Loucy (cell line): Measurements from ENCODE around the gene PLCH1.

ENCODE experiments used
- H2AFZ ChIP-seq: fragments of 200-600 bp; sonication (generic); 2 replicates; pipeline ENCODE4 v1.6.0; 2016; ENCODE audit warnings: antibody characterized with exemption, mild to moderate bottlenecking, low read length, moderate library complexity
- H3F3A ChIP-seq: fragments of 200-600 bp; 2 replicates; pipeline ENCODE4 v1.6.0; 2016; ENCODE audit warnings: antibody characterized with exemption, low read depth, mild to moderate bottlenecking
- H3K27me3 ChIP-seq: fragments of 200-600 bp; sonication (generic); 2 replicates; pipeline ENCODE4 v1.6.1; 2014; ENCODE audit warnings: low read length, mild to moderate bottlenecking; ENCODE audit not compliant: insufficient read depth, poor library complexity, severe bottlenecking
- H3K36me3 ChIP-seq: fragments of 200-600 bp; sonication (generic); 2 replicates; pipeline ENCODE4 v1.6.1; 2016; ENCODE audit warnings: low read length; ENCODE audit not compliant: insufficient read depth
- H3K4me1 ChIP-seq: fragments of 200-600 bp; sonication (generic); 2 replicates; pipeline ENCODE4 v1.5.1; 2014; ENCODE audit warnings: low read length, mild to moderate bottlenecking; ENCODE audit not compliant: insufficient read depth, poor library complexity, severe bottlenecking
- H3K4me2 ChIP-seq: fragments of 200-600 bp; sonication (generic); 2 replicates; pipeline ENCODE4 v1.6.0; 2014; ENCODE audit warnings: antibody characterized with exemption, low read length, low read depth, mild to moderate bottlenecking; ENCODE audit not compliant: poor library complexity, severe bottlenecking
- H3K4me3 ChIP-seq: fragments of 200-600 bp; sonication (generic); 2 replicates; pipeline ENCODE4 v1.5.1; 2014; ENCODE audit warnings: low read length, mild to moderate bottlenecking, mixed read lengths; ENCODE audit not compliant: poor library complexity, severe bottlenecking
- H3K79me2 ChIP-seq: fragments of 200-600 bp; sonication (generic); 2 replicates; pipeline ENCODE4 v1.6.1; 2014; ENCODE audit warnings: low read length; ENCODE audit not compliant: insufficient read depth
- H3K9ac ChIP-seq: fragments of 200-600 bp; sonication (generic); 2 replicates; pipeline ENCODE4 v1.6.0; 2014; ENCODE audit warnings: mild to moderate bottlenecking, low read depth, low read length, moderate library complexity; ENCODE audit not compliant: poor library complexity, severe bottlenecking
- H3K9me2 ChIP-seq: fragments of 200-600 bp; sonication (generic); replicated peaks from 2 replicates; pipeline ENCODE4 v1.6.1; 2016; ENCODE audit warnings: low read depth, low read length, mixed read lengths
- H3K9me3 ChIP-seq: fragments of 200-600 bp; sonication (generic); 2 replicates; pipeline ENCODE4 v1.6.1; 2014; ENCODE audit warnings: mild to moderate bottlenecking, antibody characterized with exemption, low read length, low read depth; ENCODE audit not compliant: insufficient read depth
- H4K20me1 ChIP-seq: fragments of 200-600 bp; sonication (generic); 2 replicates; pipeline ENCODE4 v1.6.0; 2014; ENCODE audit warnings: antibody characterized with exemption, low read length, mild to moderate bottlenecking; ENCODE audit not compliant: insufficient read depth, poor library complexity, severe bottlenecking
- EZH2phosphoT487 ChIP-seq: fragments of 200-600 bp; IDR thresholded peaks from 2 replicates; pipeline ENCODE4 v1.6.1; 2018; ENCODE audit warnings: antibody characterized with exemption, mild to moderate bottlenecking, moderate library complexity, borderline replicate concordance
- TF ChIP-seq, protein P1 (sequence below): fragments of 200-600 bp; sonication (generic); conservative IDR thresholded peaks from 2 replicates; pipeline ENCODE4 v1.5.1; 2014; ENCODE audit warnings: mild to moderate bottlenecking, antibody characterized with exemption, low read length

PLCH1 gene

DNA sequence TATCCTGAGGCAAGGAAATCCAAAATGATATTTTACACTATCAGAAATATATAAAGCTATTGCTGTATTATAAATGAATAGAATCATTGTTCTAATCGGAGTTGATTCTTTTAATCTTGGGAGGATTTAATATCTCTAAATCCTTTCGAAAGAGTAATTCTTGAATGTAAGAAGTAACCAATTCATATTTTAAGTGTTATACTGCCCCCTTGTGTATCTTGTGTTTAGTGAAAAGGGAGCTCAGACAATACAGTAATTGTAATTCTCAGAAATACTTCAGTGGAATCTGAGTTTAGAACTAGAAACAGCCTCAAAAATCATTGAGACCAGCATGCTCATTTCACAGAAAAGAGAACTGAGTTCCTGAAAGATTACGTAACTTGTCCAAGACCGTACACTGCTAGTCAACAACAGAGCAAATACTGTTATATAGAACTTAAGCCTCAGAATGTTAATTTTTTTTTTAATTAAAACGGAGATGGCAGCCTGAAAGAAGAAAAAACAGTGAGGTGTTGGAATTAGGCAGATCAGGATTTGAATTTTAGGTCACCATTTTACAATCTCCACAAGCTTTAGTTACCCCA, 42.9 kb downstream of the PLCH1 start:
- Histone ChIP-seq H4K20me1 (no peaks in the 10 kb centered on the region), H3F3A (no peaks in the 10 kb centered on the region), H3K9me3 (no peaks in the 10 kb centered on the region), H3K4me3 (no peak overlapping the region), H3K9ac (no peak overlapping the region), H3K27me3 (no peaks in the 10 kb centered on the region), H3K9me2 (no peaks in the 10 kb centered on the region), H3K4me1 (peaks cover 6% of the 10 kb centered on the region), H3K36me3 (no peaks in the 10 kb centered on the region), H3K4me2 (no peak overlapping the region), H2AFZ (no peak overlapping the region), H3K79me2 (no peaks in the 10 kb centered on the region)
- TF ChIP-seq, protein P1, sequence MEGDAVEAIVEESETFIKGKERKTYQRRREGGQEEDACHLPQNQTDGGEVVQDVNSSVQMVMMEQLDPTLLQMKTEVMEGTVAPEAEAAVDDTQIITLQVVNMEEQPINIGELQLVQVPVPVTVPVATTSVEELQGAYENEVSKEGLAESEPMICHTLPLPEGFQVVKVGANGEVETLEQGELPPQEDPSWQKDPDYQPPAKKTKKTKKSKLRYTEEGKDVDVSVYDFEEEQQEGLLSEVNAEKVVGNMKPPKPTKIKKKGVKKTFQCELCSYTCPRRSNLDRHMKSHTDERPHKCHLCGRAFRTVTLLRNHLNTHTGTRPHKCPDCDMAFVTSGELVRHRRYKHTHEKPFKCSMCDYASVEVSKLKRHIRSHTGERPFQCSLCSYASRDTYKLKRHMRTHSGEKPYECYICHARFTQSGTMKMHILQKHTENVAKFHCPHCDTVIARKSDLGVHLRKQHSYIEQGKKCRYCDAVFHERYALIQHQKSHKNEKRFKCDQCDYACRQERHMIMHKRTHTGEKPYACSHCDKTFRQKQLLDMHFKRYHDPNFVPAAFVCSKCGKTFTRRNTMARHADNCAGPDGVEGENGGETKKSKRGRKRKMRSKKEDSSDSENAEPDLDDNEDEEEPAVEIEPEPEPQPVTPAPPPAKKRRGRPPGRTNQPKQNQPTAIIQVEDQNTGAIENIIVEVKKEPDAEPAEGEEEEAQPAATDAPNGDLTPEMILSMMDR = peak; percentile 82
- TF ChIP-seq EZH2phosphoT487 = no peak

GRCh38 chr3:155697542-155697941, 47.3 kb downstream of the PLCH1 start:
- Histone ChIP-seq H3K4me2 (no peak overlapping the region), H3K9ac (no peak overlapping the region), H3K9me3 (no peaks in the 10 kb centered on the region), H3K9me2 (no peaks in the 10 kb centered on the region), H3F3A (no peaks in the 10 kb centered on the region), H3K36me3 (no peaks in the 10 kb centered on the region), H4K20me1 (no peaks in the 10 kb centered on the region), H3K27me3 (no peaks in the 10 kb centered on the region), H3K79me2 (no peaks in the 10 kb centered on the region), H3K4me1 (peaks cover 6% of the 10 kb centered on the region), H3K4me3 (no peak overlapping the region), H2AFZ (peak overlapping the region; percentile 92)
- no peak for TF ChIP-seq EZH2phosphoT487
- TF ChIP-seq, protein P1 = no peak

GRCh38 chr3:155690921-155691320, 54.0 kb downstream of the PLCH1 start:
- TF ChIP-seq EZH2phosphoT487 = no peak
- Histone ChIP-seq H3K27me3 (no peaks in the 10 kb centered on the region), H2AFZ (no peak overlapping the region)

GRCh38 chr3:155688481-155688880, 56.4 kb downstream of the PLCH1 start:
- Histone ChIP-seq H4K20me1 (no peaks in the 10 kb centered on the region), H3K36me3 (no peaks in the 10 kb centered on the region), H3K9me2 (no peaks in the 10 kb centered on the region), H3K9me3 (no peaks in the 10 kb centered on the region), H3K9ac (no peak overlapping the region), H3K79me2 (no peaks in the 10 kb centered on the region), H2AFZ (no peak overlapping the region), H3K27me3 (no peaks in the 10 kb centered on the region), H3K4me2 (no peak overlapping the region), H3F3A (no peaks in the 10 kb centered on the region), H3K4me3 (no peak overlapping the region), H3K4me1 (no peaks in the 10 kb centered on the region)
- no peak for TF ChIP-seq EZH2phosphoT487
- TF ChIP-seq, protein P1 = no peak

More at GRCh38 chr3:155690921-155691320, 54.0 kb downstream of the PLCH1 start:
- Histone ChIP-seq H3K9me2 (no peaks in the 10 kb centered on the region), H3K9me3 (no peaks in the 10 kb centered on the region), H3K79me2 (no peaks in the 10 kb centered on the region), H3K9ac (no peak overlapping the region), H3K36me3 (no peaks in the 10 kb centered on the region), H3K4me3 (no peak overlapping the region), H3K4me1 (no peaks in the 10 kb centered on the region), H4K20me1 (no peaks in the 10 kb centered on the region), H3K4me2 (no peak overlapping the region), H3F3A (no peaks in the 10 kb centered on the region)
